ENCODE measurements around the gene SLC29A2. TPM values are rescaled to one million over a fixed set of nuclear protein-coding genes. Genes with fewer than 3 reads are reported as not detected.
"Not testable (repeated sequence)": the region's sequence is repeated elsewhere in the genome, so short reads cannot be mapped to it uniquely, and the experiment has no call there.

SLC29A2 gene
- total RNA-seq, 1 donor from 2014 or later, result 5.7 TPM

DNA sequence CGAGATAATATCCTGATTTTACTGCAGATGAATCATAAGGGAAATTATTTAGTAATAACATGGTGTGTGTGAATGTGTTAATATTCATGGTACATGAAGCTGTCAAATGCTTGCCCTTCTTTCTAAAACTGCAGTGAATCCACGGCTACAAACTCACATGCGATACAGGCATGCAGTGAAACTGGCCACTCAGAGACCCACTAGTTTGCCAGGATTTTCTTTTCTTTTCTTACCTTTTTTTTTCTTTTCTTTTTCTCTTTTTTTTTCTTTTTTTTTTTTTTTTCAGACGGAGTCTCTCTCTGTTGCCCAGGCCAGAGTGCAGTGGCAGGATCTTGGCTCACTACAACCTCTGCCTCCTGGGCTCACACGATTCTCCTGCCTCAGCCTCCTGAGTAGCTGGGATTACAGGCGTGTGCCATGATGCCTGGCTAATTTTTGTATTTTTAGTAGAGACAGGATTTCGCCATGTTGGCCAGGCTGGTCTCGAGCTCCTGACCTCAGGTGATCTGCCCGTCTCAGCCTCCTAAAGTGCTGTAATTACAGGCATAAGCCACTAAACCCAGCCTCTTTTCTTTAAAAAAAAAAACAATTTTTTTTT is 2.2 kb upstream of the SLC29A2 start:
- not testable (repeated sequence) for H3K4me3 Mint-ChIP-seq (ENCODE audit: unreplicated experiment); H3K4me1 Mint-ChIP-seq (ENCODE audit: unreplicated experiment); H3K36me3 Mint-ChIP-seq (ENCODE audit: low read depth, unreplicated experiment); DNase-seq (ENCODE audit: low spot score); H3K9me3 Mint-ChIP-seq (ENCODE audit: unreplicated experiment); H3K27me3 Mint-ChIP-seq (ENCODE audit: unreplicated experiment); H3K27ac Mint-ChIP-seq (ENCODE audit: unreplicated experiment)

DNA sequence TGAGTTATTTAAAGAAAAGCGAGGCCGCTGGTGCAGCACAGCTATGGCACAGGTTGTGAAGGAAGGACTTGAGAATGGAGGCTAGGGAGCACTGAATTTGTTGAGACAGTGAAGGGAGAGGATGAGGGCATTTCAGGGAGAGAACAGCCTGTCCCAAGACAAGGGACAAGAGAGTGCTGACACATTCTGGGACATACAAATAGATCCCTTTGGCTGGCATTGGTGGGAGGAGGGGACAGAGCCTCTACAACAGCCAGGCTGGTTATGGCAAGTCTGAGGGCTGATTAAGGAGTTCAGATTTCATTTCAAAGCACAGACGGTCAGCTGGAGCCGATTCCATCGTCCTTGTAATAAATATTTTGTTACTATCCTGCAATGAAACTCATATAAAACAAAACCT is 1.7 kb upstream of the SLC29A2 start:
- TF ChIP-seq, protein P1, sequence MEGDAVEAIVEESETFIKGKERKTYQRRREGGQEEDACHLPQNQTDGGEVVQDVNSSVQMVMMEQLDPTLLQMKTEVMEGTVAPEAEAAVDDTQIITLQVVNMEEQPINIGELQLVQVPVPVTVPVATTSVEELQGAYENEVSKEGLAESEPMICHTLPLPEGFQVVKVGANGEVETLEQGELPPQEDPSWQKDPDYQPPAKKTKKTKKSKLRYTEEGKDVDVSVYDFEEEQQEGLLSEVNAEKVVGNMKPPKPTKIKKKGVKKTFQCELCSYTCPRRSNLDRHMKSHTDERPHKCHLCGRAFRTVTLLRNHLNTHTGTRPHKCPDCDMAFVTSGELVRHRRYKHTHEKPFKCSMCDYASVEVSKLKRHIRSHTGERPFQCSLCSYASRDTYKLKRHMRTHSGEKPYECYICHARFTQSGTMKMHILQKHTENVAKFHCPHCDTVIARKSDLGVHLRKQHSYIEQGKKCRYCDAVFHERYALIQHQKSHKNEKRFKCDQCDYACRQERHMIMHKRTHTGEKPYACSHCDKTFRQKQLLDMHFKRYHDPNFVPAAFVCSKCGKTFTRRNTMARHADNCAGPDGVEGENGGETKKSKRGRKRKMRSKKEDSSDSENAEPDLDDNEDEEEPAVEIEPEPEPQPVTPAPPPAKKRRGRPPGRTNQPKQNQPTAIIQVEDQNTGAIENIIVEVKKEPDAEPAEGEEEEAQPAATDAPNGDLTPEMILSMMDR (IDR thresholded peaks at IDR 0.05; ENCODE audit: unreplicated experiment), result no peak
- no peak overlapping the region for H3K27ac Mint-ChIP-seq (ENCODE audit: unreplicated experiment)
- DNase-seq (ENCODE audit: low spot score), result no peak
- H3K27me3 Mint-ChIP-seq (ENCODE audit: unreplicated experiment), result peaks cover 9% of the 10 kb centered on the region
- H3K9me3 Mint-ChIP-seq (ENCODE audit: unreplicated experiment), result no peaks in the 10 kb centered on the region
- H3K4me3 Mint-ChIP-seq (ENCODE audit: unreplicated experiment), result no peak overlapping the region
- H3K4me1 Mint-ChIP-seq (ENCODE audit: unreplicated experiment), result peaks cover 8% of the 10 kb centered on the region
- peaks cover 5% of the 10 kb centered on the region for H3K36me3 Mint-ChIP-seq (ENCODE audit: low read depth, unreplicated experiment)

GRCh38 chr11:66369073-66369894 is 2.3 kb downstream of the SLC29A2 start:
- Mint-ChIP-seq H3K4me3 (ENCODE audit: unreplicated experiment) (peak overlapping the region; percentile 70), H3K4me1 (ENCODE audit: unreplicated experiment) (peaks cover 8% of the 10 kb centered on the region), H3K27me3 (ENCODE audit: unreplicated experiment) (peaks cover 16% of the 10 kb centered on the region), H3K9me3 (ENCODE audit: unreplicated experiment) (no peaks in the 10 kb centered on the region), H3K36me3 (ENCODE audit: low read depth, unreplicated experiment) (peaks cover 10% of the 10 kb centered on the region), H3K27ac (ENCODE audit: unreplicated experiment) (no peak overlapping the region)
- TF ChIP-seq, protein P1 (IDR thresholded peaks at IDR 0.05; ENCODE audit: unreplicated experiment), result no peak
- DNase-seq (ENCODE audit: low spot score), result no peak

DNA sequence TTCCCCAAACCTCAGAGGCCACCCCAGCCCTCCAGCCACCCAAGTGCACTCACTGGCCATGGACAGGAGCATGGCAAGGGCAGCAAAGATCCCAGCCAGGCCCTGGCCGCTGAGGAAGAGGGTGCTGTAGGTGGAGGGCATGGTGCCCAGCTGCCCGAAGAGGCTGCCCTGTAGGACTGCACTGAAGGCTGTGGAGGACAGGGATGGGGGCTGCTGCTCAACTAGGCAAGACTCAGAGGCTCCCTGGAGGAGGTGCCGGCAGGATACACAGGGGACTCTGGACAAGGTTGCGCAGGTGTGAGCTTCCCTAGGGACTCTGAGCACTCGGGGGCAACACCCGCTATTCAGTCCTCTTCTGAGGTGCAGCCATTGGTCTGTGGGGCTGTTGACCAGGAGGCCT is 3.1 kb downstream of the SLC29A2 start:
- Mint-ChIP-seq H3K4me1 (ENCODE audit: unreplicated experiment) (peaks cover 8% of the 10 kb centered on the region), H3K27me3 (ENCODE audit: unreplicated experiment) (peaks cover 18% of the 10 kb centered on the region), H3K36me3 (ENCODE audit: low read depth, unreplicated experiment) (peaks cover 10% of the 10 kb centered on the region), H3K27ac (ENCODE audit: unreplicated experiment) (no peak overlapping the region), H3K4me3 (ENCODE audit: unreplicated experiment) (no peak overlapping the region), H3K9me3 (ENCODE audit: unreplicated experiment) (no peaks in the 10 kb centered on the region)
- TF ChIP-seq, protein P1 (IDR thresholded peaks at IDR 0.05; ENCODE audit: unreplicated experiment), result no peak
- no peak for DNase-seq (ENCODE audit: low spot score)

DNA sequence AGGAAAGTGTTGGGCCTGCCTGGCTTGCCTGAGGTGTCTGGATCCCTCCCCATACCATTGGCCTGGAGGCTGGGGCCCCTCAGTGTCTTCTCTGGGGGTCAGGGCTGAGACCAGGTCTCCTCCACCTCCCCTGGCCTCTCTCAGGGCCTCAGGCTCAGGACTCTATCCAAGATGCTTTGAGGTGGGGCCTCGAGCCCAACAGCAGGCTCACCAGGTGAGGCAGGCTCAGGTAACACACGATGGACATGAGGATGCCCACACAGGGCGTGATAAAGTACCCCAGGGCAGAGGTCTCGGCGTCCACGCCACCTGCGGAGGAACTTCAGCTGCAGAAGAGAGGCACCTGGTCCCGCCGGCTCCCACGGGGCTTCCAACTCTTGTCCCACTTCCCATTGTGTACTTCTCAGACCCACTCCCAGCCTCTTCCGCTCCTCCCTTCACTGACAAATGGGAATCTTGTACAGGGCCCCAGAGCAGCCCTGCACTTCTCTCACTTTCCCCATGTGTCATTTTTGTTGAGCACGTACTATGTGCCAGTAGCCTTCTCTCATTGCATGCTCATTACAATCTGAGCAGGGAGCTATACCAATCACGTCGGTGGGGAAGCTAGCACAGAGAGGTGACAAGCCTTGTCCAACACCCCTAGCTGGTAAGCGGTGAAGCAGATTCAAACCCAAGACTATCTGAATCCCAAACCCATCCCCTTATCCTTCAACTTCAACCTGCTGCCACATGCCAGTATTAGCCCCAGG is 3.8 kb downstream of the SLC29A2 start:
- Mint-ChIP-seq H3K9me3 (ENCODE audit: unreplicated experiment) (no peaks in the 10 kb centered on the region), H3K4me1 (ENCODE audit: unreplicated experiment) (peaks cover 8% of the 10 kb centered on the region), H3K27me3 (ENCODE audit: unreplicated experiment) (peaks cover 18% of the 10 kb centered on the region), H3K27ac (ENCODE audit: unreplicated experiment) (no peak overlapping the region), H3K36me3 (ENCODE audit: low read depth, unreplicated experiment) (peaks cover 10% of the 10 kb centered on the region), H3K4me3 (ENCODE audit: unreplicated experiment) (peak overlapping the region; percentile 10)
- TF ChIP-seq, protein P1 (IDR thresholded peaks at IDR 0.05; ENCODE audit: unreplicated experiment), result no peak
- no peak for DNase-seq (ENCODE audit: low spot score)
